ENCODE measurements around the gene JAML. TPM values are rescaled to one million over a fixed set of nuclear protein-coding genes. Genes with fewer than 3 reads are reported as not detected.

Gene JAML
- total and polyA plus RNA-seq, 2 of the 8 experiments (the other 6 are each of a cell fraction or from before 2014, with no cell fraction given): 0.12 to 0.58 TPM

GRCh38 chr11:118243993-118244762 lies 19.4 kb upstream of the JAML start:
- no peak overlapping the region for H2BK5ac ChIP-seq (ENCODE audit: low read depth, low read length)
- no peaks in the 10 kb centered on the region for H3K36me3 ChIP-seq (ENCODE audit: control insufficient read depth in 2 of 4, insufficient read depth in 4 of 4, low read length in 3 of 4)
- H3K14ac ChIP-seq (ENCODE audit: insufficient read length): no peak overlapping the region
- no peak overlapping the region for H2BK20ac ChIP-seq (ENCODE audit: low read length)
- no peak overlapping the region for H3K4ac ChIP-seq (replicated peaks; ENCODE audit: insufficient read length, low read depth, low read length)
- H3K27ac ChIP-seq (ENCODE audit: low read depth, low read length): no peak overlapping the region
- H3K9ac ChIP-seq (replicated peaks in 1 of 4; ENCODE audit: extremely low read depth in 1 of 4, low read depth in 3 of 4, low read length in 3 of 4): no peak overlapping the region
- CTCF ChIA-PET (ENCODE audit: partially characterized antibody): no interaction called here
- no peak overlapping the region for H3K18ac ChIP-seq (ENCODE audit: extremely low read depth, low read length)
- H3K4me1 ChIP-seq (replicated peaks in 1 of 4; ENCODE audit: control insufficient read depth in 3 of 4, insufficient read depth in 4 of 4, low read length in 3 of 4): no peaks in the 10 kb centered on the region; a peak in 1 of 7 replicates
- H4K20me1 ChIP-seq (replicated peaks in 1 of 2; ENCODE audit: control insufficient read depth in 1 of 2, insufficient read depth in 2 of 2, low read length in 2 of 2): no peaks in the 10 kb centered on the region
- DNase-seq (ENCODE audit: low read depth in 1 of 2, low spot score in 2 of 2) (no peak), FAIRE-seq (no peak)
- no peak overlapping the region for H4K8ac ChIP-seq (ENCODE audit: extremely low read depth, insufficient read depth, low read length)
- H3K4me2 ChIP-seq (ENCODE audit: insufficient read depth in 1 of 2, low read depth in 2 of 2, low read length in 2 of 2): no peak overlapping the region
- H3K23me2 ChIP-seq (ENCODE audit: low read depth, low read length): no peaks in the 10 kb centered on the region; the same call in 1 of the 2 replicates
- H3K79me2 ChIP-seq (ENCODE audit: control insufficient read depth in 1 of 2, insufficient read depth in 2 of 2, low read length in 2 of 2): no peaks in the 10 kb centered on the region
- no peak overlapping the region for H2BK120ac ChIP-seq (replicated peaks; ENCODE audit: low read depth, low read length)
- POLR2A ChIA-PET (ENCODE audit: partially characterized antibody): no interaction called here
- H4K5ac ChIP-seq (ENCODE audit: insufficient read length, low read depth, low read length): no peak overlapping the region
- no peaks in the 10 kb centered on the region for H3K9me3 ChIP-seq (ENCODE audit: insufficient read depth in 2 of 2, low read depth in 1 of 2, low read length in 1 of 2)
- H3K56ac ChIP-seq (replicated peaks; ENCODE audit: insufficient read length, low read depth, low read length): no peak overlapping the region
- H3K27me3 ChIP-seq (replicated peaks in 1 of 4; ENCODE audit: control insufficient read depth in 3 of 4, extremely low read depth in 1 of 4, insufficient read depth in 3 of 4, low read length in 3 of 4): peaks cover 0 to 8% (median 0%) of the 10 kb centered on the region in 4 experiments; a peak in 3 of 7 replicates
- H2BK15ac ChIP-seq (ENCODE audit: low read length): no peak overlapping the region
- no peak overlapping the region for H3K23ac ChIP-seq (ENCODE audit: insufficient read length)
- H3K79me1 ChIP-seq (ENCODE audit: low read depth, low read length): no peaks in the 10 kb centered on the region
- no peak overlapping the region for H2AK5ac ChIP-seq (ENCODE audit: low read depth, low read length)
- H2BK12ac ChIP-seq (ENCODE audit: low read depth, low read length): no peak overlapping the region
- WGBS, 2 experiments (ENCODE audit: extremely low coverage in 1 of 2, insufficient coverage in 1 of 2, insufficient read length in 1 of 2, insufficient replicate concordance in 2 of 2, low coverage in 1 of 2, low lambda C conversion rate in 2 of 2, missing lambda C conversion rate in 1 of 2): 93% methylated on average over 3 of the region's 3 CpGs; no CpG with 5 or more reads in 1 of the 2 experiments
- H4K91ac ChIP-seq (replicated peaks; ENCODE audit: insufficient read length, low read length): no peak overlapping the region
- TF ChIP-seq YY1 (IDR thresholded peaks at IDR 0.05; ENCODE audit: low read depth, low read length): no peak
- no peak for TF ChIP-seq RAD21 (IDR thresholded peaks at IDR 0.05 in 1 of 2, conservative IDR thresholded peaks at IDR 0.05 in 1 of 2; ENCODE audit: low read depth in 2 of 2, low read length in 2 of 2)
- no peak for TF ChIP-seq SP1 (IDR thresholded peaks at IDR 0.05; ENCODE audit: low read depth, low read length)
- H3K4me3 ChIP-seq (ENCODE audit: extremely low read depth in 1 of 4, insufficient read depth in 2 of 4, low read depth in 3 of 4, low read length in 4 of 4): no peak overlapping the region
- H2AFZ ChIP-seq (ENCODE audit: low read length): no peak overlapping the region

Measured in H1 (cell line).